ENCODE results near the gene BANK1. TPM values are rescaled to one million over a fixed set of nuclear protein-coding genes. Genes with fewer than 3 reads are reported as not detected.

BANK1 gene
- total RNA-seq: under 1 TPM; 0.53 to 0.57 TPM
- polyA plus RNA-seq (2013, experiment 1 of 2): 0.14 TPM
- 0.25 TPM for polyA plus RNA-seq (2013, experiment 2 of 2)
- long read RNA-seq, experiment 1: 0 reads
- long read RNA-seq, experiment 2, partial matches to known transcripts: 1 of 2 reads
- long read RNA-seq, experiment 2, other reads (novel, unspliced or antisense): 1 of 2 reads
- long read RNA-seq, experiment 3, partial matches to known transcripts: 2 of 2 reads
- long read RNA-seq, experiment 3, other reads (novel, unspliced or antisense): 0 of 2 reads
- long read RNA-seq, experiment 4: 0 reads

GRCh38 chr4:101790521-101791181 lies at the start of gene BANK1:
Gene BANK1, plus strand, starts transcription at chr4:101790730. Its CDS starts 151 bp downstream, at chr4:101790881.
- H3K36me3 Mint-ChIP-seq (ENCODE audit: low read depth): no peaks in the 10 kb centered on the region
- peaks cover 9% of the 10 kb centered on the region for H3K27me3 Mint-ChIP-seq (ENCODE audit: insufficient read depth)
- TF ChIP-seq CTCF (conservative IDR thresholded peaks at IDR 0.05): peak; percentile 81
- H3K4me3 Mint-ChIP-seq: peak within 1 kb of the TSS; percentile 65
- Histone ChIP-seq H3K27me3 (ENCODE audit: control insufficient read depth, insufficient read depth, low read length, poor library complexity, severe bottlenecking) (peaks cover 8% of the 10 kb centered on the region), H3K36me3 (ENCODE audit: control insufficient read depth, insufficient read depth, low read length) (no peaks in the 10 kb centered on the region), H3K4me3 (ENCODE audit: low read length) (no peak within 1 kb of the TSS), H3K9ac (ENCODE audit: extremely low read depth, low read length, poor library complexity, severe bottlenecking) (no peak within 1 kb of the TSS), H3K9me3 (ENCODE audit: control insufficient read depth, low read length) (peaks cover 14% of the 10 kb centered on the region), H3K27ac (ENCODE audit: low read depth, low read length) (no peak within 1 kb of the TSS), H3K4me1 (ENCODE audit: control insufficient read depth, insufficient read depth, low read length) (no peaks in the 10 kb centered on the region)
- H3K4me1 Mint-ChIP-seq: peaks cover 4% of the 10 kb centered on the region
- peaks cover 6% of the 10 kb centered on the region for H3K9me3 Mint-ChIP-seq
- peak; percentile 94 for DNase-seq
- 31 to 46% methylated on average over 24 to 44 of the region's 44 CpGs for WGBS, 2 experiments (ENCODE audit: insufficient coverage in 1 of 2, insufficient read length in 1 of 2)
- peak within 1 kb of the TSS; percentile 84 for H3K27ac Mint-ChIP-seq

- WGBS, 2 experiments (ENCODE audit: insufficient coverage in 1 of 2, insufficient read length in 1 of 2): 100% methylated on average over 1 of the region's 2 CpGs; no CpG with 5 or more reads in 1 of the 2 experiments
- H3K9me3 Mint-ChIP-seq: no peaks in the 10 kb centered on the region
Measured at GRCh38 chr4:101753721-101754120, 36.8 kb upstream of the BANK1 start.

GRCh38 chr4:101756181-101756580 lies 34.3 kb upstream of the BANK1 start:
- no peaks in the 10 kb centered on the region for H3K9me3 Mint-ChIP-seq
- Histone ChIP-seq H3K9me3 (ENCODE audit: control insufficient read depth, low read length) (no peaks in the 10 kb centered on the region), H3K27ac (ENCODE audit: low read depth, low read length) (no peak overlapping the region), H3K4me3 (ENCODE audit: low read length) (no peak overlapping the region), H3K36me3 (ENCODE audit: control insufficient read depth, insufficient read depth, low read length) (no peaks in the 10 kb centered on the region), H3K27me3 (ENCODE audit: control insufficient read depth, insufficient read depth, low read length, poor library complexity, severe bottlenecking) (no peaks in the 10 kb centered on the region), H3K9ac (ENCODE audit: extremely low read depth, low read length, poor library complexity, severe bottlenecking) (no peak overlapping the region), H3K4me1 (ENCODE audit: control insufficient read depth, insufficient read depth, low read length) (no peaks in the 10 kb centered on the region)
- no peaks in the 10 kb centered on the region for H3K36me3 Mint-ChIP-seq (ENCODE audit: low read depth)
- 45 to 100% methylated on average over 1 to 2 of the region's 2 CpGs for WGBS, 2 experiments (ENCODE audit: insufficient coverage in 1 of 2, insufficient read length in 1 of 2)
- no peaks in the 10 kb centered on the region for H3K27me3 Mint-ChIP-seq (ENCODE audit: insufficient read depth)
- H3K27ac Mint-ChIP-seq: no peak overlapping the region
- no peak overlapping the region for H3K4me3 Mint-ChIP-seq
- H3K4me1 Mint-ChIP-seq: no peaks in the 10 kb centered on the region
- no peak for TF ChIP-seq CTCF (conservative IDR thresholded peaks at IDR 0.05)
- no peak for DNase-seq

More at GRCh38 chr4:101753721-101754120, 36.8 kb upstream of the BANK1 start:
- no peaks in the 10 kb centered on the region for H3K4me1 Mint-ChIP-seq
- Histone ChIP-seq H3K4me3 (ENCODE audit: low read length) (no peak overlapping the region), H3K9ac (ENCODE audit: extremely low read depth, low read length, poor library complexity, severe bottlenecking) (no peak overlapping the region), H3K36me3 (ENCODE audit: control insufficient read depth, insufficient read depth, low read length) (no peaks in the 10 kb centered on the region), H3K27me3 (ENCODE audit: control insufficient read depth, insufficient read depth, low read length, poor library complexity, severe bottlenecking) (no peaks in the 10 kb centered on the region), H3K27ac (ENCODE audit: low read depth, low read length) (no peak overlapping the region), H3K9me3 (ENCODE audit: control insufficient read depth, low read length) (no peaks in the 10 kb centered on the region), H3K4me1 (ENCODE audit: control insufficient read depth, insufficient read depth, low read length) (no peaks in the 10 kb centered on the region)
- no peak for DNase-seq
- no peak overlapping the region for H3K27ac Mint-ChIP-seq
- H3K4me3 Mint-ChIP-seq: no peak overlapping the region
- H3K27me3 Mint-ChIP-seq (ENCODE audit: insufficient read depth): no peaks in the 10 kb centered on the region
- no peak for TF ChIP-seq CTCF (conservative IDR thresholded peaks at IDR 0.05)
- no peaks in the 10 kb centered on the region for H3K36me3 Mint-ChIP-seq (ENCODE audit: low read depth)

All from endodermal cell (in vitro differentiated cells).